Left lung (tissue), 10 donors: ENCODE results near the gene ZNF132. TPM values are rescaled to one million over a fixed set of nuclear protein-coding genes. Genes with fewer than 3 reads are reported as not detected.

Experiments used
- ATAC-seq: fragments of 200-7000 bp; cut with Tn5 transposase; one replicate; pipeline ENCODE4 v1.9.1; 2020; ENCODE audit warnings: moderate library complexity
- DNase-seq, 4 donors: peaks; one replicate each; pipeline ENCODE4 v3.0.0-alpha.2; 2013 to 2020
- H3K27ac ChIP-seq, 2 donors: fragments of 200-600 bp; sonication (generic) in 1 of 2; one replicate each; pipeline versions ENCODE4 v1.5.0 to v1.8.0; 2020 to 2021
- H3K27me3 ChIP-seq, 2 donors: fragments of 200-600 bp; sonication (generic) in 1 of 2; one replicate each; pipeline versions ENCODE4 v1.5.0 to v1.8.0; 2020 to 2021
- H3K36me3 ChIP-seq, 2 donors: fragments of 200-600 bp; sonication (generic) in 1 of 2; one replicate each; pipeline versions ENCODE4 v1.5.0 to v1.8.0; 2020 to 2021
- H3K4me1 ChIP-seq, 2 donors: fragments of 200-600 bp; one replicate each; pipeline ENCODE4 v1.8.0; 2021
- H3K4me3 ChIP-seq, 2 donors: fragments of 200-600 bp; sonication (generic) in 1 of 2; one replicate each; pipeline versions ENCODE4 v1.5.0 to v1.8.0; 2020 to 2021; ENCODE audit warnings: mild to moderate bottlenecking in 1 of 2
- H3K9me3 ChIP-seq, 2 donors: fragments of 200-600 bp; sonication (generic) in 1 of 2; one replicate each; pipeline versions ENCODE4 v1.5.0 to v1.8.0; 2020 to 2021
- CTCF ChIP-seq, 2 donors: fragments of 200-600 bp; sonication (generic) in 1 of 2; IDR thresholded peaks; one replicate each; pipeline versions ENCODE4 v1.5.0 to v1.8.0; 2021; ENCODE audit warnings: antibody characterized with exemption in 2 of 2
- intact Hi-C, 2 donors: fragments of 100-400 bp; cut with DNase I; formaldehyde crosslinking; loops; one replicate each; pipeline versions ENCODE4 v1.11.2 to v1.14.2; 2022
- polyA plus RNA-seq, 6 donors: library from polyadenylated mRNA; unstranded; fragments of 120-200 nt; gene quantifications; one replicate each; pipeline ENCODE4 v1.2.1, GENCODE V29; 2013; ENCODE audit not compliant: insufficient read length in 6 of 6
- total RNA-seq, 2 donors: library from RNA; stranded (reverse); fragmentation: NEBNext Ultra II Directional; extraction: Animal tissue kit (Norgen Biotek cat#: 25700); gene quantifications; one replicate each; pipeline ENCODE4 v1.2.1, GENCODE V29; 2021
- donor health status: DM: no; HTN: yes; CAD: no.
- donor health status: DM: no; HTN: no; CAD: no.

ZNF132 gene
- total and polyA plus RNA-seq, 8 donors = 6.2 to 12.9 (median 10.0) TPM

- H3K4me1 ChIP-seq = peaks cover under 1 to 49% of the 10 kb centered on the region in 2 donors
- intact Hi-C loops = no loop called here
- DNase-seq = no peak
- ATAC-seq = no peak
- no peak for TF ChIP-seq CTCF (IDR thresholded peaks at IDR 0.05)
- no peak overlapping the region for H3K4me3 ChIP-seq
- H3K27ac ChIP-seq = no peak overlapping the region
- no peaks in the 10 kb centered on the region for H3K9me3 ChIP-seq
- peaks cover 5 to 29% of the 10 kb centered on the region in 2 donors for H3K27me3 ChIP-seq
- H3K36me3 ChIP-seq = peaks cover 3 to 71% of the 10 kb centered on the region in 2 donors
These were observed 46.8 kb downstream of the ZNF132 start for GRCh38 chr19:58392945-58393724.

GRCh38 chr19:58388175-58388526 lies 51.8 kb downstream of the ZNF132 start:
- no peaks in the 10 kb centered on the region for H3K27me3 ChIP-seq
- DNase-seq (no peak), ATAC-seq (no peak)
- H3K27ac ChIP-seq = no peak overlapping the region
- peaks cover 12 to 60% of the 10 kb centered on the region in 2 donors for H3K4me1 ChIP-seq
- no peak for TF ChIP-seq CTCF (IDR thresholded peaks at IDR 0.05)
- H3K36me3 ChIP-seq = peaks cover 2 to 52% of the 10 kb centered on the region in 2 donors
- intact Hi-C loops = no loop called here
- H3K9me3 ChIP-seq = no peaks in the 10 kb centered on the region
- peak overlapping the region in 1 of 2 donors; percentile 74 for H3K4me3 ChIP-seq

- no peak for ATAC-seq
- intact Hi-C loops = no loop called here
- TF ChIP-seq CTCF (IDR thresholded peaks at IDR 0.05) = no peak
- H3K27me3 ChIP-seq = no peaks in the 10 kb centered on the region
- DNase-seq = no peak
- H3K36me3 ChIP-seq = peaks cover 0 to 46% of the 10 kb centered on the region in 2 donors
- H3K4me3 ChIP-seq = peak overlapping the region; percentile 74 to 78
- H3K4me1 ChIP-seq = peaks cover 12 to 60% of the 10 kb centered on the region in 2 donors
- no peaks in the 10 kb centered on the region for H3K9me3 ChIP-seq
- H3K27ac ChIP-seq = peak overlapping the region in 1 of 2 donors; percentile 98
These were observed 52.4 kb downstream of the ZNF132 start for GRCh38 chr19:58387338-58388174.

GRCh38 chr19:58386576-58387337 lies 53.2 kb downstream of the ZNF132 start, which contains the start of gene RPS5:
TSS of gene RPS5 (plus strand) at chr19:58387269. CDS start at chr19:58388138, 869 bp downstream.
- no peak for TF ChIP-seq CTCF (IDR thresholded peaks at IDR 0.05)

More at GRCh38 chr19:58386576-58387337, 53.2 kb downstream of the ZNF132 start, which contains the start of gene RPS5:
- ATAC-seq = peak; percentile 94
- H3K27ac ChIP-seq = peak within 1 kb of the TSS; percentile 96 to 98
- DNase-seq = peak; percentile 95 to 99 (median 96)
- H3K4me3 ChIP-seq = peak within 1 kb of the TSS; percentile 74 to 78
- no peaks in the 10 kb centered on the region for H3K27me3 ChIP-seq
- peaks cover 0 to 38% of the 10 kb centered on the region in 2 donors for H3K36me3 ChIP-seq
- H3K9me3 ChIP-seq = no peaks in the 10 kb centered on the region
- intact Hi-C loops = no loop called here
- H3K4me1 ChIP-seq = peaks cover 14 to 65% of the 10 kb centered on the region in 2 donors
